Glomerular visceral epithelial cell (primary cell): ENCODE results near the gene SLC34A1.
A peak's percentile ranks its signal among the peaks of the same experiment; 100 is the strongest.
"Not testable (repeated sequence)": the region's sequence is repeated elsewhere in the genome, so short reads cannot be mapped to it uniquely, and the experiment has no call there.

Source experiments
- DNase-seq: peaks from one replicate; pipeline ENCODE4 v3.0.0-alpha.2; 2016; ENCODE audit errors: extremely low spot score

Gene SLC34A1, protein sequence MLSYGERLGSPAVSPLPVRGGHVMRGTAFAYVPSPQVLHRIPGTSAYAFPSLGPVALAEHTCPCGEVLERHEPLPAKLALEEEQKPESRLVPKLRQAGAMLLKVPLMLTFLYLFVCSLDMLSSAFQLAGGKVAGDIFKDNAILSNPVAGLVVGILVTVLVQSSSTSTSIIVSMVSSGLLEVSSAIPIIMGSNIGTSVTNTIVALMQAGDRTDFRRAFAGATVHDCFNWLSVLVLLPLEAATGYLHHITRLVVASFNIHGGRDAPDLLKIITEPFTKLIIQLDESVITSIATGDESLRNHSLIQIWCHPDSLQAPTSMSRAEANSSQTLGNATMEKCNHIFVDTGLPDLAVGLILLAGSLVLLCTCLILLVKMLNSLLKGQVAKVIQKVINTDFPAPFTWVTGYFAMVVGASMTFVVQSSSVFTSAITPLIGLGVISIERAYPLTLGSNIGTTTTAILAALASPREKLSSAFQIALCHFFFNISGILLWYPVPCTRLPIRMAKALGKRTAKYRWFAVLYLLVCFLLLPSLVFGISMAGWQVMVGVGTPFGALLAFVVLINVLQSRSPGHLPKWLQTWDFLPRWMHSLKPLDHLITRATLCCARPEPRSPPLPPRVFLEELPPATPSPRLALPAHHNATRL

GRCh38 chr5:177384134-177384533, at the start of gene SLC34A1:
Gene SLC34A1, plus strand, starts transcription at chr5:177384434. Its CDS starts 1,308 bp downstream, at chr5:177385742.
- no peak for DNase-seq

- DNase-seq, result no peak
Measured at GRCh38 chr5:177334781-177335700, 49.2 kb upstream of the SLC34A1 start.

GRCh38 chr5:177335701-177336065, 48.6 kb upstream of the SLC34A1 start:
- no peak for DNase-seq

DNA sequence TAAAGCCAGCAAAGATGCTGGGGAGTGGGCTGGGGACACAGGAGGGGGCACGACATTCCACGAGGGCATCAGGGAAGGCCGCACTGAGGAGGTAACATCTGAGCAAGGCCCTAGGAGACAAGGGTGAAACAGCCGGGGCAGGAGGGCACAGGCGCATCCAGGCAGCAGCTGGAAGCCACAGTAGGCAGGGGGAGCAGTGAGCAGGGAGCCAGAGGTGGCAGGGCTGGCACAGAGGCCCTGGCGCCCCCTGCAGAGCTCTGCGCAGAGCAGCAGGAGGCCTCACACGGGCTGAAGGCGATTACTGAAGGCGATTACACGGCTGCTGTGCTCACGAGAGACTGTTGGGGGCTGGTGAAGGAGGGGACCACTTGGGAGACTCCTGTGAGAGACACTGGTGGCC, 48.1 kb upstream of the SLC34A1 start:
- peak; percentile 44 for DNase-seq

DNA sequence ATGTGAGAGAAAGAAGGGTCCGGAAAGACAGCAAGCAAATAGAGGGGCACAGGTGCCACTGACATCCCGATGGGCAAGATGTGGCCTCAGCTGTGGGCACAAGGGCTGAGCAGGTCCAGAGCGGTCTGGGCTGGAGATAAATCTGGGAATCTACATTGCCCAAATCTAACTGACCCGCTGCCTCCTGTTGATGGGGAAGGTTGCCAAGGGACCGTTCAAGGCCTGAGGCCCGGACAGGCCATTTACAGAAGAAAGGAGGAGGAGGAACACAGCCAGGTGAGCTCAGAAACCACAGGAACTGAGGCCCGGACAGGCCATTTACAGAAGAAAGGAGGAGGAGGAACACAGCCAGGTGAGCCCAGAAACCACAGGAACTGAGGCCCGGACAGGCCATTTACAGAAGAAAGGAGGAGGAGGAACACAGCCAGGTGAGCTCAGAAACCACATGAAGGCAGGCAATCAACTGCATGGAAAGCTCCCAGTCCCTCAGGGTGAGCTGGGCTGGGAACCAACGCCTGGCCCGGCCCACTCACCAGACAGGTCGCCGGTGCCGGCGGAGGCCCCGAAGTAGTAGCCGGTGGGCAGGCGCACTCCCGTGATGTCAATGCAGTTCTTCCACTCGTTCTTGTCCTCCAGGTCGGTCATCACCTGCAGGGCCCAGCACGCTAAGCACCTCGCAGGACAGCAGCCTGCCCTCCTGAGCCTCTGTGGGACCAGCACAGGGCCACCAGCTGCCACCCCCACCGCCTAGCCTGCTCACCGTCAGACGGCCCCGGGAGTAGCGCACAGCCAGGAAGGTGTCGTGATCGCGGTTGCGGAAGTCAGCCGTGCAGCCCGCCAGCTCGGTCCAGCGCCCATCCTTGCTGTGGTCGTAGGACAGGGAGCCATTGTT, 47.4 kb upstream of the SLC34A1 start:
- no peak for DNase-seq

DNA sequence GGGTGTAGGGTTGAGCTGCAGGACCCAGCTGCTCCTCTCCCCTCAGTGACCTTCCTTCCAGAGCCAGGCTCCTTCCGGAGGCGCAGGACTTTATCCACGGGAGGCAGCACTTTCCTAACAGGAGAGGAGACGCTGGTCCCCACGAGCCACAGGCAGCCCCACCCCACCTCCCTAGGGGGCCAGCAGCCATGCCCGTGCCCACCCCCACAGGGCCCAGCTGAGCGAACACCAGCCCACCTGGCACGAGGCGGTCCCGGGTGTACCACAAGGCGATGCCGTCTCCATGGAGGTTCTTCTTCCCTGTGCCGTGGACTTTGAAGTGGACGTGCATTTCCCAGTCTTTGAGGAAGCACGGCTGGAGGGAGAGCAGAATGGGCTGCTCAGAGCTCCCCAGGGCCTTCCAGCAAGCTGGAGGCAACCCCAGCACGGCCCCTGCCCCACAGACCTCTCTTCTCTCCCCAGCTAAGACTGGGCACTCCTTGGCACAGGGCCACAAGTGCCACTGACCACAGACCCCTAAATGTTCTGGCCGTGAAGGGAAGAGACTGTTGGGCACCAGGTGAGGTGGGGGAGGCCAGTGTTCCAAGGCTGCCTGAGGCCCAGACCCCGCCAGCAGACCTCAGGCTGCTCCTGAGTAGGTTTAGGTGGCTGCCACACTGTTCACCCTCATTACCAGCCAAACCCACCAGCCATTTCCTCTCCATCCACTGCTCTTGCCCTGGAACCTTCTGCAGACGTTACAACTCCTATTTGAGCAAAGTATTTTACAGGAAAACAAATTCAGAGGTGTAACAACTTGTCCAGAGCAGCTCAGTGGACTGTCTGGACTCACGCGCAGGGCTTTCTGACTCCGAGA, 45.8 kb upstream of the SLC34A1 start:
- no peak for DNase-seq

GRCh38 chr5:177339107-177339638, 45.1 kb upstream of the SLC34A1 start:
- DNase-seq, result no peak

GRCh38 chr5:177343000-177343399, 41.2 kb upstream of the SLC34A1 start:
- DNase-seq, result not testable (repeated sequence)

GRCh38 chr5:177343777-177344176, 40.5 kb upstream of the SLC34A1 start:
- DNase-seq, result no peak

DNA sequence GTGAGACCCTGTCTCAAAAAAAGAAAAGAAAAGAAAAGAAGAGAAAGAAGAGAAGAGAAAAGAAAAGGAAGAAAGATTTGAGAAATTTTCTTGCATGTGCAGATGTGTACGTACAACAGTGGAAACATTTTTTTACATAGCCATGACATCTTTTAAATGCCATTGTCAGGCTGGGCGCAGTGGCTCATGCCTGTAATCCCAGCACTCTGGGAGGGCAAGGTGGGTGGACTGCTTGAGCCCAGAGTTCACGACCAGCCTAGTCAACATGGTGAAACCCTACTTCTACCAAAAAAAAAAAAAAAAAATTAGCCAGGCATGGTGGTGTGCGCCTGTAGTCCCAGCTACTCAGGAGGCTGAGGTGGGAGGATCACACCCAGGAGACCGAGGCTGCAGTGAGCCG, 39.3 kb upstream of the SLC34A1 start:
- DNase-seq, result no peak

- DNase-seq, result no peak
Measured at GRCh38 chr5:177346820-177347219, 37.4 kb upstream of the SLC34A1 start.

- DNase-seq, result no peak
Measured at GRCh38 chr5:177347699-177348098, 36.5 kb upstream of the SLC34A1 start.

GRCh38 chr5:177349362-177349647, 34.9 kb upstream of the SLC34A1 start:
- no peak for DNase-seq

DNA sequence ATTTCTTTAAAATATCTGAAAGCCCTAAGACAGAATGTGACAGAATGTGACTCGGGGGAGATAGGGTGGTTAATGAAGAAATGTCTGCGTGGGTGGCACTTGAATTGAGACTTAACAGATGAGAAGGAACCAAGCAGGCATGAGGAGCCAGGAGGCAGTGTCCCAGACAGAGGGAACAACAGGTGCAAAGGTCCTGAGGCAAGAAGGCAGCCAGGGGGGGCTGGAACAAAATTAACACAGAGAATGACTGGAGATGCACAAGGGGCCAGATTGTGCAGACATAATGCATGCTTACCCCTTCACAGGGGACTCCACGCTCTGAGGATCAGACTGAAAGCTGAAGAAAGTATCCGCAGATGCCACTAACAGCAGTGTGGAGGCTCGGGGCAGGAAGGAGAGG, 34.5 kb upstream of the SLC34A1 start:
- DNase-seq, result no peak

DNA sequence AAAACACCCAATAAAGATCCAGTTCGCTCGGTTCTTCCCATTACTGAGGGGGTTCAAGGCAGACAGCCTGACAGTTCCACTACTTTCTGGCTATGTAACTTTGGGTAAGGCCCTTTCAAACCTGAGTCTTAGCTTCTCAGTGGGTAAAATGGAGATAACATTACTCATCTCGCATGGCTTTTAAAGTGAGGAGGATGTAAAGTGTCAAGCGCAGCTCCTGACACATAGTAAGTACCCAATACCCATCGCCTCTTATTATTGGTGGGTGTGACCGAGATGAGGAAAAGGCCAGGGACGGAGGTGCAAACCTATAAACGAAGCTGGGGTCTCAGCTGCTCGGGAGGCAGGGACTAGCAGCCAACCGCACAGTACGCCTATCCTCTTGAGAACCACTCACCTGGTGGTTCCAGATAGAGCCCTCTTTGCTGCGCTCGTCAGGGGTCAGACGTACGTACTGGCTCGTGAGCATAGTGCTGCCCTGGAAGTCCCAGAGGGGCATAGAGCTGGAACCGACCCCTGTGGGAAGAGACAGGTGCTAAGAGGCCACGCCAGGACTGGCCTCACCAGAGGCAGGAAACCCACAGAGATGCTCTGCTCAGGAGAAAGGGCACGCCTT, 33.4 kb upstream of the SLC34A1 start:
- DNase-seq, result no peak

GRCh38 chr5:177351392-177352329, 32.6 kb upstream of the SLC34A1 start, which contains the start of gene LMAN2:
Gene LMAN2, minus strand, starts transcription at chr5:177351668. Its CDS starts 21 bp downstream, at chr5:177351647.
- DNase-seq, result peak; percentile 94

DNA sequence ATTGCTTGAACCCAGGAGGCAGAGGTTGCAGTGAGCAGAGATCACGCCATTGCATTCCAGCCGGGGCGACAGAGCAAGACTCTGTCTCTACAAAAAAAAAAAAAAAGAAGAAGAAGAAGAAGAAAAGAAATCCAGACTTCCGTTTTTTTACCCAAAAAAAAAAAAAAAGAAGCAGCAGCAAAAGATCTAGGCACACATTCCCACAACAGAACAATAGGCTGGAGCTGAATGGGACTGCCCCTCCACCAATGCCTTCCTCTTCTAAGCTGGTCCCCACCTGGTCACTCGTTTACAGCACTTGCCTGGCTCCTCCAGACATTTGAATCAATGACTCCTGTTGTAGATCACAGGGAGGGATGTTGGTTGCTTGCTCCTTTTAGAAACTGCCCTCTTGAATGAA, 31.1 kb upstream of the SLC34A1 start:
- DNase-seq, result no peak

DNA sequence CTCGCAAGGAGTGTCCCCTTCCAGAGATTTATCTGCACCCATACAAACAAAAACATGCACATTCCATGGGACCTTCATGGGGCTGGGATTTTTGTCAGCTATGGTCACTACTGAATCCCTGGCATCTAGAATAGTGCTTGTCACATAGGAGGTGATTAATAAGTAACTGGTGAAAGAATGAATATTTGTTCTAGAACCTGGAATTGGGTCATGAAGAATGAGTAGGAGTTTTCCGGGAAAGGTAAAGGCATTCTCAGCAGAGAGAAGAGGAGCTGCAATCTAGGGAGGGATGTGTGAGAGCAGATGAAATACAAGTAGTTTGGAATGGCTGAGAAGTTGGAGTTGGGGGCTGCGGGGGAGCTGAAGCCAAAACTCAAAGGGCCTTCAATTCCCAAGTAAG, 30.0 kb upstream of the SLC34A1 start:
- DNase-seq, result no peak

DNA sequence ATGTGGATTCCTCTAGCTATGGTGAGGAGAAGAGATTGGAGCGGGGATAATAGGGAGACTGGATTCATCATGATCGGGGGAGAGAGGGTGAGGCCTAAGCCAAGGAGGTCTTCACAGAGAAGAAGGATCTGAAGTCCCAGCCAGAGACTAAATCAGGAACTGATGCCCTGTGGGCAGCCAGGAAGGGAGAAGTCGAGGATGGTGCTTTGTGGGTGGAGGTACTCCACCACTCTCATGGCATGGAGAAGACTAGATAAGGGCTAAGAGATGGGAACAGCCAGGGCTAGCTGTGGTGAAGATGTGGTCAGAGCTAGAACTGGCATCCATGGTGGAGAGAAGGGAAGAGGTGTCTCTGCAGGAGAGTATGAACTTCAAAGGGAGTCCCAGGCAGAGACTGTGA, 29.5 kb upstream of the SLC34A1 start:
- DNase-seq, result no peak
